Measurements from ENCODE around the gene MTMR11.

DNA sequence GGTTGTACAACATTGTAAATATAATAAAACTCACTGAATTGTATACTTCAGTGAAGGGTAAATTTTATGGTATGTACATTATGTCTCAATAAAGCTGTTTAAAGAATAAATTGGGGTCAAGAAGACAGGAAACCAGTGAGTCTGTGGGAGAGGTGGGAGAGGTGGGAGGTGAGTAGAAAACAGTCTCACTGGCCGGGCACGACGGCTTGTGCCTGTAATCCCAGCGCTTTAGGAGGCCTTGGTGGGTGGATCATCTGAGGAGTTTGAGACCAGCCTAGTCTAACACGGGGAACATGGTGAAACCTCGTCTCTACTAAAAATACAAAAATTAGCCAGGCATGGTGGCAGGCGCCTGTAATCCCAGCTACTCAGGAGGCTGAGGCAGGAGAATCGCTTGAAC is 4.2 kb downstream of the MTMR11 start:
- TF ChIP-seq RAD21 (IDR thresholded peaks at IDR 0.05; ENCODE audit: low read depth), result no peak
- TF ChIP-seq, protein P1, sequence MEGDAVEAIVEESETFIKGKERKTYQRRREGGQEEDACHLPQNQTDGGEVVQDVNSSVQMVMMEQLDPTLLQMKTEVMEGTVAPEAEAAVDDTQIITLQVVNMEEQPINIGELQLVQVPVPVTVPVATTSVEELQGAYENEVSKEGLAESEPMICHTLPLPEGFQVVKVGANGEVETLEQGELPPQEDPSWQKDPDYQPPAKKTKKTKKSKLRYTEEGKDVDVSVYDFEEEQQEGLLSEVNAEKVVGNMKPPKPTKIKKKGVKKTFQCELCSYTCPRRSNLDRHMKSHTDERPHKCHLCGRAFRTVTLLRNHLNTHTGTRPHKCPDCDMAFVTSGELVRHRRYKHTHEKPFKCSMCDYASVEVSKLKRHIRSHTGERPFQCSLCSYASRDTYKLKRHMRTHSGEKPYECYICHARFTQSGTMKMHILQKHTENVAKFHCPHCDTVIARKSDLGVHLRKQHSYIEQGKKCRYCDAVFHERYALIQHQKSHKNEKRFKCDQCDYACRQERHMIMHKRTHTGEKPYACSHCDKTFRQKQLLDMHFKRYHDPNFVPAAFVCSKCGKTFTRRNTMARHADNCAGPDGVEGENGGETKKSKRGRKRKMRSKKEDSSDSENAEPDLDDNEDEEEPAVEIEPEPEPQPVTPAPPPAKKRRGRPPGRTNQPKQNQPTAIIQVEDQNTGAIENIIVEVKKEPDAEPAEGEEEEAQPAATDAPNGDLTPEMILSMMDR (IDR thresholded peaks at IDR 0.05 in 2 of 3, conservative IDR thresholded peaks at IDR 0.05 in 1 of 3; ENCODE audit: borderline replicate concordance in 1 of 3, insufficient read depth in 1 of 3, low read depth in 2 of 3, low read length in 2 of 3), result no peak
- no peak for TF ChIP-seq JUND (IDR thresholded peaks at IDR 0.05)
- TF ChIP-seq, protein P2, sequence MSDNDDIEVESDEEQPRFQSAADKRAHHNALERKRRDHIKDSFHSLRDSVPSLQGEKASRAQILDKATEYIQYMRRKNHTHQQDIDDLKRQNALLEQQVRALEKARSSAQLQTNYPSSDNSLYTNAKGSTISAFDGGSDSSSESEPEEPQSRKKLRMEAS (IDR thresholded peaks at IDR 0.05), result no peak
- no peak for TF ChIP-seq ZNF274 (IDR thresholded peaks at IDR 0.05; ENCODE audit: low read depth, low read length)
- TF ChIP-seq, protein P3, sequence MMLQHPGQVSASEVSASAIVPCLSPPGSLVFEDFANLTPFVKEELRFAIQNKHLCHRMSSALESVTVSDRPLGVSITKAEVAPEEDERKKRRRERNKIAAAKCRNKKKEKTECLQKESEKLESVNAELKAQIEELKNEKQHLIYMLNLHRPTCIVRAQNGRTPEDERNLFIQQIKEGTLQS (IDR thresholded peaks at IDR 0.05), result no peak
- no peak for TF ChIP-seq ELF1 (IDR thresholded peaks at IDR 0.05; ENCODE audit: borderline replicate concordance, low read depth)
- TF ChIP-seq EZH2phosphoT487 (IDR thresholded peaks at IDR 0.05; ENCODE audit: borderline replicate concordance), result no peak
- TF ChIP-seq YY1 (IDR thresholded peaks at IDR 0.05; ENCODE audit: extremely low read depth, insufficient replicate concordance, low read depth, low read length), result no peak
- TF ChIP-seq POLR2A (IDR thresholded peaks at IDR 0.05; ENCODE audit: borderline replicate concordance, extremely low read depth, insufficient read depth, insufficient read length), result no peak

Data from HCT116 (cell line).